Esophagus squamous epithelium (tissue), 4 donors: ENCODE results near the gene AGO3.

Experiments
- CTCF ChIP-seq, 6 experiments: fragments of 450-650 bp in 4 of 6; fragments of 200-600 bp in 2 of 6; sonication (generic) in 2 of 6; IDR thresholded peaks; one replicate each; pipeline ENCODE4 v1.5.1; 2016 to 2019; ENCODE audit warnings: antibody characterized with exemption in 6 of 6, mild to moderate bottlenecking in 4 of 6, moderate library complexity in 4 of 6
- POLR2A ChIP-seq, 4 donors: fragments of 450-650 bp; IDR thresholded peaks; one replicate each; pipeline ENCODE4 v1.6.1; 2017; ENCODE audit warnings: antibody characterized with exemption in 4 of 4, mild to moderate bottlenecking in 4 of 4, moderate library complexity in 3 of 4

GRCh38 chr1:36051821-36052220 lies 120.9 kb downstream of the AGO3 start:
- TF ChIP-seq CTCF (IDR thresholded peaks at IDR 0.05), result no peak
- no peak for TF ChIP-seq POLR2A (IDR thresholded peaks at IDR 0.05)
